ENCODE data around the gene TRIO. TPM values are rescaled to one million over a fixed set of nuclear protein-coding genes. Genes with fewer than 3 reads are reported as not detected.
"Not testable (repeated sequence)": the region's sequence is repeated elsewhere in the genome, so short reads cannot be mapped to it uniquely, and the experiment has no call there.

The TRIO gene
- polyA plus RNA-seq, 3 donors = 1.7 to 45.8 (median 2.1) TPM

DNA sequence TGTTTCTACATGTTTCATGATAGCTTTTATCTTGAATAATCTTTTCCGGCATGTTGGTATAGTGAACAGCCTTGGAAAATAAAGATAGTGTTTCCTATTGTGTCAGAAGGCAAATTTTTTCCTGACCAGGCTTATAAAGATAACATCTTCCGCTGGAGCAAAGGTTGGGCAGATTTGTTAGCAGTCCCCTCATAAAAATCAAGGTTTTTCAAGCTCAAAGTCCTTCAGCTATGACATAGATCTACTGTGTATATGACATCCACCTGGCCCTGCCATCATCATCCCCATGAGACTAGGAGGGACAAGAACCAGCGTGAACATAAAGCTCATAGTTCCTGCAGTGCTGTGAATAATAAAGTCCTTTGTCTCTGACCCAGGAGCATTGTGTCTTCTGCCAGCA lies 408.1 kb downstream of the TRIO start:
- TF ChIP-seq, protein P1, sequence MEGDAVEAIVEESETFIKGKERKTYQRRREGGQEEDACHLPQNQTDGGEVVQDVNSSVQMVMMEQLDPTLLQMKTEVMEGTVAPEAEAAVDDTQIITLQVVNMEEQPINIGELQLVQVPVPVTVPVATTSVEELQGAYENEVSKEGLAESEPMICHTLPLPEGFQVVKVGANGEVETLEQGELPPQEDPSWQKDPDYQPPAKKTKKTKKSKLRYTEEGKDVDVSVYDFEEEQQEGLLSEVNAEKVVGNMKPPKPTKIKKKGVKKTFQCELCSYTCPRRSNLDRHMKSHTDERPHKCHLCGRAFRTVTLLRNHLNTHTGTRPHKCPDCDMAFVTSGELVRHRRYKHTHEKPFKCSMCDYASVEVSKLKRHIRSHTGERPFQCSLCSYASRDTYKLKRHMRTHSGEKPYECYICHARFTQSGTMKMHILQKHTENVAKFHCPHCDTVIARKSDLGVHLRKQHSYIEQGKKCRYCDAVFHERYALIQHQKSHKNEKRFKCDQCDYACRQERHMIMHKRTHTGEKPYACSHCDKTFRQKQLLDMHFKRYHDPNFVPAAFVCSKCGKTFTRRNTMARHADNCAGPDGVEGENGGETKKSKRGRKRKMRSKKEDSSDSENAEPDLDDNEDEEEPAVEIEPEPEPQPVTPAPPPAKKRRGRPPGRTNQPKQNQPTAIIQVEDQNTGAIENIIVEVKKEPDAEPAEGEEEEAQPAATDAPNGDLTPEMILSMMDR (IDR thresholded peaks at IDR 0.05) = no peak
- H3K27ac Mint-ChIP-seq = peak overlapping the region in 1 of 7 donors; percentile 55
- Histone ChIP-seq H3K9ac (ENCODE audit: insufficient read depth, low read length, poor library complexity, severe bottlenecking) (no peak overlapping the region), H3K27me3 (ENCODE audit: control insufficient read depth in 2 of 2, insufficient read depth in 2 of 2, low read length in 2 of 2) (no peaks in the 10 kb centered on the region), H4K20me1 (ENCODE audit: insufficient read depth, low read length) (no peaks in the 10 kb centered on the region), H3K4me3 (replicated peaks in 1 of 3; ENCODE audit: low read depth in 2 of 3, low read length in 3 of 3) (no peak overlapping the region), H3K9me3 (replicated peaks in 1 of 2; ENCODE audit: control insufficient read depth in 1 of 2, insufficient read depth in 1 of 2, low read length in 2 of 2) (no peaks in the 10 kb centered on the region), H3K36me3 (replicated peaks in 1 of 2; ENCODE audit: control insufficient read depth in 1 of 2, insufficient read depth in 2 of 2, low read length in 2 of 2) (no peaks in the 10 kb centered on the region), H3K4me1 (ENCODE audit: control insufficient read depth in 1 of 2, insufficient read depth in 2 of 2, low read length in 2 of 2) (peaks cover 67 to 68% of the 10 kb centered on the region in 2 donors), H2AFZ (ENCODE audit: insufficient read depth, low read depth, low read length, poor library complexity, severe bottlenecking) (no peak overlapping the region), H3K79me2 (ENCODE audit: insufficient read depth, low read length) (peaks cover 15% of the 10 kb centered on the region), H3K27ac (ENCODE audit: low read depth in 1 of 2, low read length in 2 of 2) (peak overlapping the region in 1 of 2 donors; percentile 84), H3K4me2 (replicated peaks; ENCODE audit: extremely low read depth, low read length, poor library complexity, severe bottlenecking) (no peak overlapping the region)
- peaks cover 0 to 3% of the 10 kb centered on the region in 2 donors for H3K36me3 Mint-ChIP-seq
- no CpG with 5 or more reads among the region's 3 CpGs for WGBS (ENCODE audit: insufficient coverage)
- peaks cover 0 to 5% (median 0%) of the 10 kb centered on the region in 7 donors for H3K9me3 Mint-ChIP-seq
- peaks cover 0 to 1% (median 0%) of the 10 kb centered on the region in 3 donors for H3K27me3 Mint-ChIP-seq (ENCODE audit: low read depth in 3 of 3)
- peaks cover 57% of the 10 kb centered on the region for H3K4me1 Mint-ChIP-seq
- H3K4me3 Mint-ChIP-seq = no peak overlapping the region
- intact Hi-C loops (cut with micrococcal nuclease) = no loop called here
- DNase-seq = no peak

- H3K9me3 ChIP-seq (replicated peaks in 1 of 2; ENCODE audit: control insufficient read depth in 1 of 2, insufficient read depth in 1 of 2, low read length in 2 of 2) = no peaks in the 10 kb centered on the region
- no peak overlapping the region for H2AFZ ChIP-seq (ENCODE audit: insufficient read depth, low read depth, low read length, poor library complexity, severe bottlenecking)
- Mint-ChIP-seq H3K9me3 (peaks cover 0 to 3% (median 0%) of the 10 kb centered on the region in 7 donors), H3K4me3 (no peak overlapping the region), H3K36me3 (peaks cover 0 to 3% of the 10 kb centered on the region in 2 donors), H3K27me3 (ENCODE audit: low read depth in 3 of 3) (peaks cover 0 to 1% (median 0%) of the 10 kb centered on the region in 3 donors), H3K27ac (peak overlapping the region in 5 of 7 donors; percentile 37 to 85 (median 74)), H3K4me1 (peaks cover 53% of the 10 kb centered on the region)
- no peaks in the 10 kb centered on the region for H3K36me3 ChIP-seq (replicated peaks in 1 of 2; ENCODE audit: control insufficient read depth in 1 of 2, insufficient read depth in 2 of 2, low read length in 2 of 2)
- no peaks in the 10 kb centered on the region for H3K27me3 ChIP-seq (ENCODE audit: control insufficient read depth in 2 of 2, insufficient read depth in 2 of 2, low read length in 2 of 2)
- H3K79me2 ChIP-seq (ENCODE audit: insufficient read depth, low read length) = peaks cover 8% of the 10 kb centered on the region
- peak; percentile 56 to 82 (median 60) for DNase-seq
- WGBS (ENCODE audit: insufficient coverage) = no CpG with 5 or more reads among the region's 1 CpG
- no peak overlapping the region for H3K9ac ChIP-seq (ENCODE audit: insufficient read depth, low read length, poor library complexity, severe bottlenecking)
- H4K20me1 ChIP-seq (ENCODE audit: insufficient read depth, low read length) = no peaks in the 10 kb centered on the region
- intact Hi-C loops (cut with micrococcal nuclease) = no loop called here
- peaks cover 63 to 64% of the 10 kb centered on the region in 2 donors for H3K4me1 ChIP-seq (ENCODE audit: control insufficient read depth in 1 of 2, insufficient read depth in 2 of 2, low read length in 2 of 2)
- peak overlapping the region; percentile 11 for H3K4me2 ChIP-seq (replicated peaks; ENCODE audit: extremely low read depth, low read length, poor library complexity, severe bottlenecking)
- no peak overlapping the region for H3K4me3 ChIP-seq (replicated peaks in 1 of 3; ENCODE audit: low read depth in 2 of 3, low read length in 3 of 3)
- TF ChIP-seq, protein P1 (IDR thresholded peaks at IDR 0.05) = no peak
- H3K27ac ChIP-seq (ENCODE audit: low read depth in 1 of 2, low read length in 2 of 2) = peak overlapping the region in 1 of 2 donors; percentile 62
These were observed 408.9 kb downstream of the TRIO start for GRCh38 chr5:14552017-14552416.

DNA sequence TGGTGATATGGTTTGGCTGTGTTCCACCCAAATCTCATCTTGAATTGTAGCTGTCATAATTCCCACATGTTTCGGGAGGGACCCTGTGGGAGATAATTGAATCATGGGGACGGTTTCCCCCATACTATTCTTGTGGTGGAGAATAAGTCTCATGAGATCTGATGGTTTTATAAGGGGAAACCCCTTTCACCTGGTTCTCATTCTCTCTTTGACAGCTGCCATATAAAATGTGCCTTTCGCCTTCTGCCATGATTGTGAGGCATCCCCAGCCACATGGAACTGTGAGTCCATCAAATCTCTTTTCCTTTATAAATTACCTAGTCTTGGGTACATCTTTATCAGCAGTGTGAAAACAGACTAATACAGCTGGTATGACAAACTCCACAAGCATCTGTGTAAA lies 411.1 kb downstream of the TRIO start:
- H2AFZ ChIP-seq (ENCODE audit: insufficient read depth, low read depth, low read length, poor library complexity, severe bottlenecking); H3K36me3 Mint-ChIP-seq; H3K9me3 ChIP-seq (replicated peaks in 1 of 2; ENCODE audit: control insufficient read depth in 1 of 2, insufficient read depth in 1 of 2, low read length in 2 of 2); H3K27ac ChIP-seq (ENCODE audit: low read depth in 1 of 2, low read length in 2 of 2); H3K4me2 ChIP-seq (replicated peaks; ENCODE audit: extremely low read depth, low read length, poor library complexity, severe bottlenecking); H3K9me3 Mint-ChIP-seq; H3K9ac ChIP-seq (ENCODE audit: insufficient read depth, low read length, poor library complexity, severe bottlenecking); H3K27ac Mint-ChIP-seq; H3K79me2 ChIP-seq (ENCODE audit: insufficient read depth, low read length); H4K20me1 ChIP-seq (ENCODE audit: insufficient read depth, low read length); H3K4me3 Mint-ChIP-seq; H3K36me3 ChIP-seq (replicated peaks in 1 of 2; ENCODE audit: control insufficient read depth in 1 of 2, insufficient read depth in 2 of 2, low read length in 2 of 2); intact Hi-C loops (cut with micrococcal nuclease); H3K4me3 ChIP-seq (replicated peaks in 1 of 3; ENCODE audit: low read depth in 2 of 3, low read length in 3 of 3); H3K27me3 ChIP-seq (ENCODE audit: control insufficient read depth in 2 of 2, insufficient read depth in 2 of 2, low read length in 2 of 2); H3K27me3 Mint-ChIP-seq (ENCODE audit: low read depth in 3 of 3); DNase-seq: not testable (repeated sequence)
- peaks cover 51% of the 10 kb centered on the region for H3K4me1 Mint-ChIP-seq
- peaks cover 61 to 64% of the 10 kb centered on the region in 2 donors for H3K4me1 ChIP-seq (ENCODE audit: control insufficient read depth in 1 of 2, insufficient read depth in 2 of 2, low read length in 2 of 2)
- WGBS (ENCODE audit: insufficient coverage) = 100% methylated on average over 1 of the region's 3 CpGs

Measured in CD14-positive monocyte (primary cell).